HG02678 (cell line): ENCODE results near the gene CDH13.

Experiments
- ATAC-seq: cut with Tn5 transposase; IDR thresholded peaks from one replicate; pipeline ENCODE4 v1.9.1; 2021; ENCODE audit warnings: mild to moderate bottlenecking, moderate library complexity; ENCODE audit not compliant: unreplicated experiment

The CDH13 gene

DNA sequence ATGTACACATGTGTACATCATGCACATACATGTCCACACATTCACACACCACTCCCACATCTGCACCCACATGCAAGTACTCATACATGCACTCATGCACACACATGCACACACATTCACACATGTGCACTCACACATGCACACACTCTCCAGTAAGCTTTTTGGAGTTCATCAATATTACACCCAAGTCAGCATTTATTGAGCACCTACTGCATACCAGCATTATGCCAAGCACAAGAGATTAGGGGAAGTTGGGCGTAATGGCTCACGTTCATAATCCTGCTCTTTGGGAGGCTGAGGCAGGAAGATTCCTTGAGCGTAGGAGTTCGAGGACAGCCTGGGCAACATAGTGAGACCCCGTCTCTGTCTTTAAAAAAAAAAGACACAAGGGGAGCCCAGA is 1093.4 kb downstream of the CDH13 start:
- no peak for ATAC-seq

DNA sequence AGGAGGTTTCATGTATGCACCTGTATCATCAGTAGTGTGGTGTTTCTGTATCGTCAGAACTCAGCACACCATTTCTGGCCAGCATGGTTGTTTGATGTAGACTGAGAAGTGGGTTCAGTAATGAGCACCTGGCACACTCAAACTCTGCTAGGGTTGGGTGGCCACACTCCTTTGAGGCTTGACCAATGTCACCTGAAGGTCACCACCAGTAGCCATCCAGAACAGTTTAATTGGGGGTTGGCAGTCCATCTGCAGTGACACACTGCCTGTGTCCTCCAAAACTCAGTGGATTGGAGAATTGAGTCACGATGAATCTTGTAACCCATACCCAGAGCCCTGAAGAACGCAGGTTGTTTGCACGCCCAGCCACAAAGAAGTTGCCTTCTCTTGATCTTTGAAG is 1094.2 kb downstream of the CDH13 start:
- ATAC-seq = no peak

DNA sequence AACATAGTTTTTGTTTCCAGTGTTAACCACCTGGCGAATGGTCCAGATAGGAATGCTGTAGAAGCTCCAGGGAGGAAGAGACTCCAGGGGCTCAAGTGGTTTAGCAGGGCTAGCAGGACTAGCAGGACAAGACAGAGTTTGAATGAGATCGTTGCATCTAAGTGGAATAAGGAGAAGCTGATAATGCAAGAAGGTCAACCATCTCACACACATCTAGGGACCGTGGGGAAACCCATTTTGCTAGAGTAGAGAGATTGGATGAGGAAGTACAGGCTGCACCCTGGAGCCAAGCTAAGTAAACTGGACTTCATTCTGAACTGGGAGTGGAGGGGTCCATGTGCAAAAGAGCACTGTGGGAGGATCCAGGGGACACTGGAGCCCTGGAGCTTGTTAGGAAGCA is 1094.9 kb downstream of the CDH13 start:
- no peak for ATAC-seq

DNA sequence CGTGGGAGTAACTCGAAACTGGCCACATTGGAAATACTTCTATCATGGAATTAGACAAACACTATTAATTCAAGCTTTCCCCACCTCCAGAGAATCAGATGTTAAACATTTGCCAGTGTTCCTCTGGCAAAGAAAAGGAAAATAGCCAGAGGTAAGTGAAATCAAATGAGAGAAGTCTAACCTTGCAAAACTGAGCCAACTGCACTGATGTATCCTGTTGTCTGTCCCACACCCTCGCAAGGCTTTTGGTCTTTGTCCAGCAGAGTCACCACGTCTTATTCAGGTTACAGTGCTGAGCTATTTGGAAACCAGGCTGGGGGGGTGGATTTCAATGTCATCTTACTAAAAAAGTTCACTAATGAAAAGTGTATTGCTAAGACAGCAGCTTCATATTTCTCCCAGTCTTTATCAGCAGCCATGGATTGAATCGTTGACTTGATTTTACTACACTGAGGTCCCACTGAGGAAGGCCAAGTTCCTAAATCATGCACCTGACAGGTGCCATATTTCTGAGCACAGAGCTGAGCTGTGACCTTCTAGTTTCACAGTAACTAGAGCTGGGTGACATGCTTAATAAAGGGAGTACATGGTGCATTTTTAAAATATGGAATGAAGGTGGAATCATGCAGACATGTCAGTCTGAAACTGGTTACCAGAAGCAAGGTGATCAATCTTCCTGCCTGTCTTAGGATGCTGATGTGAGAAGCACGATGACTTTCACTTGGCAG is 1095.9 kb downstream of the CDH13 start:
- no peak for ATAC-seq

DNA sequence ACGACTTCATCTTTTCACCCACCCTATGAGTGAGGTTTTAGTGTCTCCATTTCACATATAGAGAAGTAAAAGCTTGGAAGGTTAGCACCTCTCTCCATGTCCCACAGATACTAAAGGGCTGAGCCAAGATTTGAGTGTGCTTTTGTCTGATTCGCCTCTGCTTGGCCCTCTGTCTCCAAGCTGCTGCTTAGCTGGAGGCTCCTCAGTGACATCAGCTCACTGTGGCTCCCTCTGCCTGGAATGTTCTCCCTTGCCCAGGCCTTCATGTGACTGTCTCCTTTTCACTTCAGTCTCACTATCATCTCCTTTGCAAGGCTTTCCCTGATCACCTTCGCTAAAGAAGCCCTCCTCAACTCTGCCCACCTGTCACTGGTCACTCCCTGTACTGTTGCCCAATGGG is 1096.5 kb downstream of the CDH13 start:
- ATAC-seq = no peak

DNA sequence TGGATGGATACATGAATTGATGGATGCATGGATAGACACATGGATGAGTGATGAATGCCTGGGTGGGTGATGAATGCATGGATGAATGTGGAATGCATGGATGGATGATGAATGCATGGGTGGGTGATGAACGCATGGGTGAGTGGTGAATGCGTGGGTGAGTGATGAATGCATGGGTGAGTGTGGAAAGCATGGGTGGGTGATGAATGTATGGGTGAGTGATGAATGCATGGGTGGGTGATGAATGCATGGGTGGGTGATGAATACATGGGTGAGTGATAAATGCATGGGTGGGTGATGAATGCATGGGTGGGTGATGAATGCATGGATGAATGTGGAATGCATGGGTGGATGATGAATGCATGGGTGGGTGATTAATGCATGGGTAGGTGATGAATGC is 1097.1 kb downstream of the CDH13 start:
- no peak for ATAC-seq

DNA sequence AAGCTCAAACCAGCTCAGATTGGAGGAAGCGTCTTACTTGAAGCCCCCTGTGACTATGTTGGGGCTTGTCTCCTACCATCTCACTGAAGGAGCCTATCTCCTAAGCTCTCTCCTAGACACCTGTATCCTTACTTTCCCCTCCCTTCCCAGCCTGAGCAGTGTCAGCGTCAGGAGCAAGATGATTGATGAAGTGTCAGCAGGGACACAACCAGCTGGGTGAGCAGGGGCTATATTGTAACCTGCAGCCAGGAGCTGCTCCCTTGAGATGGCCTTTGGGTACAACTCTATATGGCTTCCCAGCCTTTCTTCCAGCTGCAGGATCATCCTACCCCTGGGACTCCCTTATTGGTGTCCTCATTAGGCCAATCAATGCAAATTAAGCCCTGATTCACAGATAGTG is 1097.8 kb downstream of the CDH13 start:
- no peak for ATAC-seq

DNA sequence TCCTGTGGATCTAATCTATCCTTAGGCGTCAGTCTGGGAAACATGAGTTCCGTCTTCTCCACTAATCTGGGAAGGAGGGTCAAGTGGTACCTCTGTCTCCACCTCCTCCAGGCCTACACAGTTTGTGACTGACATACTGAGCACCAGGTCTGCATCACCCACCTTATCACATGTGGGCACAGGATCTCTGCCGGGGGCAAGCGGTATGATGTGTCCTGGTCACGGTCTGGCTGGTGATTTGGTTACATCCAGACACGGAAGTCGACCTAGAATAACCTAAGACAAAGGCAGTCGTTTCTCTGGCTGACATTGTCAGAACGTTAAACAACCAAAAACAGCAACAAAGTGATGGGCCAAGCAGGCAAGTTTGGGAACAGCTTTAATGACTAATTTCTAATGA is 1098.5 kb downstream of the CDH13 start:
- no peak for ATAC-seq

DNA sequence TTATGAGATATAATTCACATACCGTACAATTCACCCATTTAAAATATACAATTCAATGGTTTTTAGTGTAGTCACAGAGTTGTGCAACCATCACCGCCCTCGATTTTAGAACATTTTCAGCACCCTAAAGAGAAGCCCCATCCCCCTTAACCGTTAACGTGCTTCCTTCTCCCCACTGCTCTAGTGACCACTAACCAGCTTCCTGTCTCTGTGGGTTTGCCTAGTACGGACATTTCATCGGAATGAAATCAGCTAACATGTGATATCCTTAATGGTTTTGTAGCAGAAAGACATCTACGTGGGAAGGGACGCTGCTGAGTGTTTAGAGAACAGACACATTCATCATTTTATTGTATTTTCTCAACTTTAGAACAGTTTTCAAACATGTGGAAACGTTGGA is 1100.2 kb downstream of the CDH13 start:
- no peak for ATAC-seq

DNA sequence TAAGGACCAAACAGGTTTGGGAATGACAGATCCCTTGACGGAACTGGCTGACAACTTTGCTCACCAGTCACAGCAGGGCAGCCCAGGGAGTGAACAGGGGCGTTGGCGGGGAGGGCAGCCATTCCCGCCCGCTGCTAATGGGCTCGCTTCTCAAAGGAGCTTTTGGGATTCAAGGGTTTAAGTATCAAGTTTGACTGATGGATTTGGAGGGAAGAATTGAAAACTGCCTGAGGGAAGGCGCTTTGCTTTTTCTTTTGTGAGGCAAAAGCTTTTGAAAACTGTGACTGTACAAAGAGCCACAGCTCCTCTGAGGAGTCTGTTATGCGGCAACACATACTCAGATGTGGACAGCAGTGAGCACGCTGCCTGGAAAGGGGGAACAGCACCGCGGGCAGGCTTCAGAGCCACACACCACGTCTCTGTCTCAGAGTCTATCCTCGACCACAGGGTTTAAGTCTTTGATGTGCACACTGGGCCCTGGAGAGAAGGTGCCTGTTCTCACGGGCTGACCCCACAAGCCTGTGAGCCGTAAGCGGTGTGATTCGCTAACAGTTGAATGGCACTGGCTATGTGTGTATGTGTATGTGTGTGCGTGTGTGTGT is 1101.1 kb downstream of the CDH13 start:
- ATAC-seq = no peak

DNA sequence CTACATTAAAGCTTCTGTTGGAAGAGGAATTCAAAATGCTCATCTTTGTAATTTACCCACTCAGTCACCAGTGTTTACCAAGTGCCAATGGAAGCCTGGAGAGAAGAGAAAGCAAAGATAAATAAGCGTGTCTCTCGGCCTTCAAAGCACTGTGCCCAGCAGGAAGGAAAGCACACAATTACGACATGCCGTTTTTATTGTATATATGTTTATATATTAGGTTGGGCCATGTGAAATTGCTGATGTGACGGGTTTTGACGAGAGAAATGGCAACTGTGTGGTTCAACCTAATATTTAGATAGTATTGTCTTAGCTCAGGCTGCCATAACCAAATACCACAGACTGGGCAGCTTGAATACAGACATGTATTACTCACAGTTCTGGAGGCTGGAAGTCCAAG is 1101.7 kb downstream of the CDH13 start:
- ATAC-seq = no peak

DNA sequence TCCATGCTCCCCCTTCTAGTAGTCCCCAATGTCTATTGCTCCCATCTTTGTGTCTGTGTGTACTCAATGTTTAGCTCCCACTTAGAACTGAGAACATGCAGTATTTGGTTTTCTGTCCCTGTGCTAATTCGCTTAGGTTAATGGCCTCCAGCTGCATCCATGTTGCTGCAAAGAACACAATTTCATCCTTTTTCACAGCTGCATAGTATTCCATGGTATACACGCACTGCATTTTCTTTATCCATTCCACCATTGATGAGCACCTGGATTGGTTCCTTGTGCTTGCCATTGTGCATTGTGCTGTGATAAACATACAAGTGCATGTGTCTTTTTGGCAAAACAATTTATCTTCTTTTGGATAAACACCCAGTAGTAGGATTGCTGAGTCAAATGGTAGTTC is 1104.0 kb downstream of the CDH13 start:
- ATAC-seq = no peak

DNA sequence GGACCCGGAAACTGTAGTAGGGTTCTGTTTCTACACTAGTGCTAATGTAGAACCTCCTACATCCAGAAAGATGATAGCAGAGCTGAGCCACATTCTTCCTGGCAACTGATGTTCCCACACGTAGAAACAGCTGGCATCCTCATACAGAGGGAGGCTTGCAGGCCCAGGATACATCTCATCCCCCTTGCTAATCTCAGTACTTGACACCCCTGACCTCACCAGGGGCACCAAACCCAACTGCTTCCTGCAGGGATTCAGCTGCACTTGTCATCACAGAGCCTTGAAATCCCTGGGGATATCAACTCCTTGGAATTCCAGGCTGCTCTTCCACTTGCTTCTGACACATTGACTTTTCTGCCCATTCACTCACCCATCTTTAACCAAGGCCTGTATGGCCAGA is 1105.8 kb downstream of the CDH13 start:
- no peak for ATAC-seq

DNA sequence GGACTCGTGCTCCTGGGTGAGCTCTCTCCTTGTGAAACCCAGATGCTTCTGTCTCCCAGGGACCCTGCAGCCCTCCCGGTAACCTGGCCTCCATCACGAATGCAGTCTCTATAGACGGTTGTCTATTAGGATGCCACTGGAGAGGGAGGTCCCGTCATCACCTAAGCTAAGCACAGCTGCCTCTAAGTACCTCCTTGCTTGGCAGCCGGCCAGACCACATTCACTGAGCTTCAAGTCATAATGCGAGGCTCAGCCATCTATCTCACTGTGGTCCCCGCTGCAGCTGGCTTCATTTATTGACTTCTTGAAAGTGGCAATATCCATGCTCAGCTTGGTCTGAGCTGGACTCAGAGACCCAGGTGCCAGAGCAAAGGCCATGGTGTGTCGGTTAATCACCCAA is 1106.5 kb downstream of the CDH13 start:
- no peak for ATAC-seq

DNA sequence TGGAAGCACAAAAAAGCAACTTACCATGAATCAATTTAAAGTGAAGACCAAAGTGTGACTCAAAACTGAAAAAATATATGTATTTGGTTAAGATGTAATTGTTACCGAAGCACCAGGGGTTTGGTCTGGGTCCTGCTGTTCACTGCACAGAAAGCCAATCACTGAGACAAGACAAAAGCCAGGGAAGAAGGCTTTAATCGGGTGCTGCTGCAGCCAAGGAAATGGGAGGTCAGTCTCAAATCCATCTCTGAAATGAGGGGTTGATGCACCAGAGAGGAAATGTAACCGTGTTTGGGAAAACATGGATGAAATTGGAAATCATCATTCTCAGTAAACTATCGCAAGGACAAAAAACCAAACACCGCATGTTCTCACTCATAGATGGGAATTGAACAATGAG is 1107.4 kb downstream of the CDH13 start:
- no peak for ATAC-seq

DNA sequence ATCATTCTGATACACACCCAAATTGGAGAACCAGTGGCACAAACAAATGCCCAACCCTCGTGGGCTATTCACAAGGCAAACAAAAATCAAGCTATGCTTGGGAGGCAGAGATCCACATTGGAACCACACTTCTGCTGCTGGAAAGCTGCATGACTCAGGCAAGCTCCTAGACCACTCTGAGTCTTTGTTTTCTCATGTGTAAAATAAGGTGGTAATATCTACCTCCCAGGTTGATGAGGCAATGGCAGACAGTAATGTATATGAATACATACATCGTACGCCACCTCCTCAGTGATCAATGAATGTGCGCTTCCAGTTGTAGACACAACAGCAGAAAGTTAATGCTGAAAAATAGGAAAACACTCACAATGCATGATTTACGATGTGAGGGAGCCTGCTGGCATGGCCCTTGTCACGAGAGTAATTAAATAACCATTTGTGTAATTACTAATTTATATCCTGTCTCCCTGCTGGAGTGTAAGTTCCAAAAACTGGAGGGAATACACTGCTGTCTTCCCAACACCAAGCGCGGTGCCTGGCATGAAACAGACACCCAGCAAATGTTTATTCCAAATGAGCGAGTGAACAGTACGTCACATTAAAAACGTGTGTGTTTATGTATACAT is 1111.1 kb downstream of the CDH13 start:
- ATAC-seq = no peak

DNA sequence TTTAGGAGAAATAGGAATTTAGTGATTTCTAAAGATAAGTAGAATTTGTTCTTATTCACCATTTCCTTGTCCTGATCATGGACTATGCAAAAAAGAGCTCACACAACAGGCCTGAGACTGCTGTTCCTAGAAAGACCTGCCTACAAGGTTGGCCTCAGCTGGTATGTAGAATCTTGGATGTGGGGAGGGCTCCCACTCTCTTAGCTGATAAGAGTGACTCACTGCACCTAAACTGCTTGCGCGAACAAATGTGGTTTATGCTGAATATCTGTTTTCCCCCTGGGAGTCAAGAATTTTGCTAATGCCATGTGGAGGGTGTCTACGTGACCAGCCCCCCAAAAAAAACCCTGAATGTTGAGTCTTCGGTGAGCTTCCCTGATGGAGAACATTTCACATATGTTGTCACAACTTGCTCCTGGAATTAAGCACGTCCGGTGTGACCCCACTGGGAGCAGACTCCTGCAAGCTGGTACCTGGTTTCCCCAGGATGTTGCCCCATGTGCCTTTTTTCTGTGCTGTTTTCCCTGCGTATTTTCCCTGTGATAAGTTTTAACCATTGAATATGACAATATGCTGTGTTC is 1112.2 kb downstream of the CDH13 start:
- ATAC-seq = no peak

DNA sequence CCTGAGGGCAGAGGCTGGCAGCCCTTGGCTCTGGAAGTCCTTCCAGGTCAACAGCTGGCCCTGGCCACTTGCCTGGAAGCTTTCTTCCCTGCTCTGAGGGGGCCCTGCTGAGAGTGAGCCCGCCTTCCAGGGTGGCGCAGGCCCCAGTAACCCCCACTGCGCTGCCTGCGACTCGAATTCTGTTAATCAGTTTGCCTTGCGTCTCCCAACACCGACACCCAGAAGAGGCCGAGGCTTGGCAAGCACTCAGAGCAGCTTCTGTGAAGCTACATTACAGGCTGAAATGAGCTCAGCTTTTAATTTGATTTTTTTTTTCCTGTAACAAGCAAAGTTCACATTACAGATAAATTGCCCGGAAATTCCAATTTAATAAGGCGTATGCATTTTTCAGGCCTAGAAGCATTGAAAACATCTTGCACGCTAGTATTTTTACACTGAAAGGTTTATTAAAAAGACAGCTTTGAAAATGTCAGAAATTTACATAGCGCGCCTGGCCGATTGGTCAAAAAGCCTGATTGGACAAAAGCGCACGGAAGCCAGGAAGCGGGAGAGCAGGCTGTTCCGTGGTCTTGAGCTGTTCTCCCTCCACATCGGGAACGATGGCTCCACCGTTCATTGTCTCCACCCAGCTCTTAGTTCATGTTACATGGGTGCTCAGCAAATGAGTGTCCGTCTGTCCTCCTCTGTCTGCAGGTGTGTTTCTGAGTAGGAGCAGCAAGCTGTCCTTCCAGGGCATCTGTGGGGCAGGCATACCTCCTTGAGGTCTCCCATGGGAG is 1115.5 kb downstream of the CDH13 start:
- no peak for ATAC-seq

DNA sequence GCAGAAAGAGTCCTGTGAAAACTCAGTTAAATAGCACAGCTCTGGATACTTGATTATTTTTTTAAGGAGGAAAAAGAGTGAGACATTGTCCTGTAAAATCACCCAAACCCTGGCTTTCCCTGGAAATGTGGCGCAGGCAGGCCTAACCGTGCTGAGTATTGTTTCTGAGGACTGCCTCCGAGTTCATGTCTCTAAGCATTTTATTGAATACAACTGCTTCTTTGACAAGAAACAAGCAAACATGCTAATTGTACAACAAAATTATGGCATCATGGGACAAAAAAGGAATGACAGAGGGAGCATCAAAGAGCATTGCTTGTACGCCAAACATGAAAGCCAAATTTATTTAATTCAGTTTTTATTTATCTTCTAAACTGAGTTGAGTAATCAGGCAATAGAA is 1116.5 kb downstream of the CDH13 start:
- ATAC-seq = no peak

DNA sequence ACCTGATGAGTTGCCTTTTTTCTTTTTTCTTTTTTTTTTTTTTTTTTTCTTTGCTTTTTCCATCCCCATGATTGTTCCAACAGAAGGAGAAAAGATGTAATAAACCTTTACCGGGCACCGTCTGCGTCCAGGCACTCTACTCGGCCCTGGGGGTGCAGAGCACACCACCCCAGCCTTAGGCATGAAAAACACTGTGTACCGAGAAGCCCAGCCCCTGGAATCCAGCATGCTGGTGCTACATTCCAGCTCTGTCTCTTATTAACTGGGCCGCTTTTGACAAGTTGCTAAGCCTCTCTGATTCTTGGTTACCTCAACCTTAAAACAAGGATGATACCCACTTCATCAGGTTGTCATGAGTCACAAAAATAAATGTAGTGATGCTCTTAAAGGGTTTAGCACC is 1117.0 kb downstream of the CDH13 start:
- ATAC-seq = no peak

DNA sequence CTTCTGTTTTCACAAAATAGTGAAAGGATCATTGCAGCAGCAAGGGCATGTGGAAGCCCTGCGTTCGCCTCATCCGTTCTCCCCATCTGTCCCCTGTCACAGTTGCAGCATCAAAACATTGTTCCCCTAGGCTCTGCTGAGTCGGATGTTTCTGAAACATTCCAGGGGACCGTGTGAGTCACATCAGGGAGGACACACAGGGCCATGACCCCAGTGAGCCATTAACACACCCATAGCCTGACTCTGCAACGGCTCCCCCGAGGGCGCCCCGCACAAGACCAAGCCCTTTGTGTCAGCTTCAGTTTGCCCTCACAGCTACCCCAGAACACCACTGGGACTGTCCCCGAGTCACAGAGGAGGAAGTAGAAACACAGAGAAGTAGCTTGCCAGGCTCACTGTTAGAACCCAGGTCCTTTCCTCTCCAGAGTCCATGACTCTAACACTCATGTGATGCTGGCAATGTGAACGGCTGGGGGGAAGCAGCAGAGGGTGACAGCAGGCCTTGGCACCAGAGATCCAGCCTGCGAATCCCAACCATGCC is 1117.7 kb downstream of the CDH13 start:
- no peak for ATAC-seq
